MM.1S (cell line): ENCODE results near the gene CAB39L.

ENCODE experiments used
- DNase-seq: peaks from one replicate; pipeline ENCODE4 v3.0.0-alpha.2; 2015
- H2AFZ ChIP-seq: fragments of 300-600 bp; sonication (generic); 2 replicates; pipeline ENCODE4 v1.6.0; 2016; ENCODE audit warnings: antibody characterized with exemption, low read length
- H3F3A ChIP-seq: fragments of 300-600 bp; sonication (generic); 2 replicates; pipeline ENCODE4 v1.6.1; 2016; ENCODE audit warnings: mild to moderate bottlenecking, antibody characterized with exemption, low read length, moderate library complexity, mixed read lengths; ENCODE audit not compliant: insufficient read depth
- H3K27ac ChIP-seq: fragments of 300-600 bp; sonication (generic); 2 replicates; pipeline ENCODE4 v1.5.1; 2016; ENCODE audit warnings: mild to moderate bottlenecking, low read length
- H3K27me3 ChIP-seq: fragments of 300-600 bp; sonication (generic); replicated peaks from 2 replicates; pipeline ENCODE4 v1.6.0; 2016; ENCODE audit warnings: low read length; ENCODE audit not compliant: insufficient read depth
- H3K36me3 ChIP-seq: fragments of 300-600 bp; sonication (generic); replicated peaks from 2 replicates; pipeline ENCODE4 v1.6.1; 2016; ENCODE audit warnings: mild to moderate bottlenecking, low read length, mixed read lengths; ENCODE audit not compliant: insufficient read depth
- H3K4me1 ChIP-seq: fragments of 300-600 bp; sonication (generic); 2 replicates; pipeline ENCODE4 v1.6.1; 2016; ENCODE audit warnings: low read length, mixed read lengths
- H3K4me2 ChIP-seq: fragments of 300-600 bp; sonication (generic); 2 replicates; pipeline ENCODE4 v1.6.0; 2016; ENCODE audit warnings: low read depth, low read length
- H3K4me3 ChIP-seq: fragments of 300-600 bp; sonication (generic); 2 replicates; pipeline ENCODE4 v1.5.1; 2016; ENCODE audit warnings: low read length, mixed read lengths
- H3K79me2 ChIP-seq: fragments of 300-600 bp; sonication (generic); 2 replicates; pipeline ENCODE4 v1.6.1; 2016; ENCODE audit warnings: mixed run types, low read length, mixed read lengths
- H3K9ac ChIP-seq: fragments of 300-600 bp; sonication (generic); 2 replicates; pipeline ENCODE4 v1.6.1; 2016; ENCODE audit warnings: low read length, mixed read lengths
- H3K9me2 ChIP-seq: fragments of 300-600 bp; sonication (generic); replicated peaks from 2 replicates; pipeline ENCODE4 v1.6.1; 2016; ENCODE audit warnings: mild to moderate bottlenecking, low read length, mixed read lengths; ENCODE audit not compliant: insufficient read depth
- H3K9me3 ChIP-seq: fragments of 300-600 bp; sonication (generic); replicated peaks from 2 replicates; pipeline ENCODE4 v1.6.1; 2016; ENCODE audit warnings: mild to moderate bottlenecking, low read length, mixed read lengths; ENCODE audit not compliant: insufficient read depth
- H4K20me1 ChIP-seq: fragments of 300-600 bp; sonication (generic); 2 replicates; pipeline ENCODE4 v1.6.1; 2016; ENCODE audit warnings: mild to moderate bottlenecking, low read length, moderate library complexity, mixed read lengths; ENCODE audit not compliant: insufficient read depth
- CTCF ChIP-seq: fragments of 300-600 bp; sonication (generic); IDR thresholded peaks from 2 replicates; pipeline ENCODE4 v1.5.1; 2016; ENCODE audit warnings: antibody characterized with exemption, low read length, mixed read lengths
- EZH2 ChIP-seq: fragments of 300-600 bp; sonication (generic); optimal IDR thresholded peaks from 2 replicates; pipeline ENCODE3; 2017; ENCODE audit warnings: low read depth, mild to moderate bottlenecking, antibody characterized with exemption, low read length, mixed read lengths
- EZH2phosphoT487 ChIP-seq: fragments of 300-600 bp; sonication (generic); IDR thresholded peaks from 2 replicates; pipeline ENCODE4 v1.6.1; 2018; ENCODE audit warnings: antibody characterized with exemption, low read length

The CAB39L gene

GRCh38 chr13:49439609-49440008 is 4.3 kb downstream of the CAB39L start:
- no peak overlapping the region for H3K4me3 ChIP-seq
- no peaks in the 10 kb centered on the region for H3K9me2 ChIP-seq
- no peak overlapping the region for H3K9ac ChIP-seq
- H3K4me2 ChIP-seq: no peak overlapping the region
- H3K36me3 ChIP-seq: no peaks in the 10 kb centered on the region
- no peak overlapping the region for H3K27ac ChIP-seq
- no peak overlapping the region for H2AFZ ChIP-seq
- no peaks in the 10 kb centered on the region for H3K79me2 ChIP-seq
- H3K27me3 ChIP-seq: no peaks in the 10 kb centered on the region
- no peaks in the 10 kb centered on the region for H3K4me1 ChIP-seq
- no peaks in the 10 kb centered on the region for H3K9me3 ChIP-seq
- H4K20me1 ChIP-seq: no peaks in the 10 kb centered on the region
- DNase-seq: no peak
- H3F3A ChIP-seq: peaks cover 4% of the 10 kb centered on the region
- TF ChIP-seq EZH2 (no peak), CTCF (no peak), EZH2phosphoT487 (no peak)

DNA sequence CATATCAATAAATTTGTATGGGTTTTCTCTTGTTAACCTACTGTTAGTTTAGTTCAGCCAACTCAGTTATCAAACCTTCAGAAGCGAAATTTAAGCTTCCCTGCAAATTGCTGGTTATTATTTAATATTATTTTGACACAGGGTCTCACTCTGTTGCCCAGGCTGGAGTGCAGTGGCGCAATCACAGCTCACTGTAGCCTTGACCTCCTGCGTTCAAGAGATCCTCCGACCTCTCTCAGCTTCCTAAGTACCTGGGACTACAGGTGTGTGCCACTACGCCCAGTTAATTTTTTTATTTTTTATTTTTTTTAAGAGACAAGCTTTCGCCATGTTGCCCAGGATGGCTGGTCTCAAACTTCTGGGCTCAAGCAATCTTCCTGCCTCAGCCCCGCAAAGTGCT is 6.2 kb downstream of the CAB39L start:
- Histone ChIP-seq H2AFZ (no peak overlapping the region), H3K9me2 (no peaks in the 10 kb centered on the region), H3K27ac (no peak overlapping the region), H3K4me1 (no peaks in the 10 kb centered on the region), H3K4me3 (no peak overlapping the region), H3F3A (no peaks in the 10 kb centered on the region), H4K20me1 (no peaks in the 10 kb centered on the region), H3K9me3 (no peaks in the 10 kb centered on the region), H3K79me2 (no peaks in the 10 kb centered on the region), H3K27me3 (no peaks in the 10 kb centered on the region), H3K36me3 (no peaks in the 10 kb centered on the region), H3K4me2 (no peak overlapping the region), H3K9ac (no peak overlapping the region)
- DNase-seq: no peak
- no peak for TF ChIP-seq CTCF
- TF ChIP-seq EZH2: no peak
- no peak for TF ChIP-seq EZH2phosphoT487

DNA sequence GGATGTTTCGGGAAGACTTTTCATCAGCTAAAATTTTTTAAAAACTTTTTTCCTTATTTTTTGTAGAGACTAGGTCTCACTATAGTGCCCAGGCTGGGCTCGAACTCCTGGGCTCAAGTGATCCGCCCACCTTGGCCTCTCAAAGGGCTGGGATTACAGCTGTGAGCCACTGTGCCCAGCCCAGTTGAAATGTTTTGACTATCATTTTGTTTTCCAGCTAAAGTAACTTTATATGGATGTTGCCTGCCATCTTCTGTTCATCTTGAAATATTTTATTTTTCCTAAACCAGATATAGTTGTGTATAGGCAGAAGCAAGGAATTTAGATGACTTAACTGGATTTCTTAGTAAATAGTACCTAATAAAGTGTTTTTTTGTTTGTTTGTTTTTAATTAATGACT is 7.0 kb downstream of the CAB39L start:
- Histone ChIP-seq H3K79me2 (no peaks in the 10 kb centered on the region), H3K36me3 (no peaks in the 10 kb centered on the region), H4K20me1 (no peaks in the 10 kb centered on the region), H3F3A (no peaks in the 10 kb centered on the region), H3K9me3 (no peaks in the 10 kb centered on the region), H3K4me3 (no peak overlapping the region), H3K9me2 (no peaks in the 10 kb centered on the region), H3K9ac (no peak overlapping the region), H3K4me1 (no peaks in the 10 kb centered on the region), H2AFZ (no peak overlapping the region), H3K27me3 (no peaks in the 10 kb centered on the region), H3K4me2 (no peak overlapping the region), H3K27ac (no peak overlapping the region)
- no peak for TF ChIP-seq EZH2phosphoT487
- TF ChIP-seq CTCF: no peak
- no peak for TF ChIP-seq EZH2
- no peak for DNase-seq
